Fibroblast of peridontal ligament (primary cell): Measurements from ENCODE around the gene RSRC1.
"Not testable (repeated sequence)": the region's sequence is repeated elsewhere in the genome, so short reads cannot be mapped to it uniquely, and the experiment has no call there.

ENCODE experiments used
- DNase-seq: peaks from one replicate; pipeline ENCODE4 v3.0.0-alpha.2; 2010; ENCODE audit errors: extremely low read depth

RSRC1 gene

DNA sequence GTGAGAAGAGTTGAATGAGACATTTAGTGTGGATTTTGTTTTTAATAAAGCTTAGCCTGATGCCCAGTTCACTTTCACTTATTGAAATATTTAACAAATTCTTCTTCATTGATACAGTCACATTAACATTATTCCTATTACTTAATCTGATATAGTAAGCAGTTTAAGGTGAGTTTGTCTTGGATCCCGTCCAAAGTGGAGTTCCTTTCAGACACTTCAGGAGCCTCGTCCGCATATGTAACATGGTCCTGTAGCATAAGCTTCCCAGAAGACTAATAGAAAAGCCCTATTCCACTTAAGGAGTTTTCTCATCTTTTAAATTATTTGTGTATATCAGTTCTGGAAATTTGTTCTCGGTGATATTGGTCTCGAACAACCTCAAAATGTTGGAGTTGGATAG, 421.4 kb downstream of the RSRC1 start:
- no peak for DNase-seq

DNA sequence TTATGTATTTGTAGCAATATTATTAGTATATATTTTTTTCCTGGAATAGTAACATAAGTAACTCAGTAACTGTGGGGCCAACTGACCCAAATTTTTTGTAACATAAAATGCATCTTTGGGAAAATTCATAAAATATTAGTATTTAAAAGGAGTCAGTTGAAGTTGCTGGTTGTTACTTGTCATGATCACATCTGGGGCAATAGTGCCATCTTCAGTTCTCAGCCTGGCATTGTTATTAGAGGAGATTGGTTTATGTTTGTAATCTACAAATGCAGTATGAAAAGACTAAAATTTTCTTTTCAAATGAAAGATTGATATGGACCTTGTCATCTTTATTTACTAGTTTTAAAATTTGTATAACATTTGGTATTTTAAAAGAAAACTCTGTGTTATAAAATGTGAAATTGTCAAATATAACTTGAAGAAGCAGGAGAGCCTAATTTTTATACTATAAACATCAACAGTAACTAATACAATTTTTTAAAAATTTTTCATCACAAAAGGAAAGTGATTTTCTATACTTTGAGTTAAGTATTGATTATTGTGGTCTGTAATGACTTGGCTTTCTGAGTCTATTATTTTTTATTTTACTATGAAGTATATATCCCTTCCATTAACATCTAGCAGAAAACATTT, 422.3 kb downstream of the RSRC1 start:
- peak; percentile 81 for DNase-seq

DNA sequence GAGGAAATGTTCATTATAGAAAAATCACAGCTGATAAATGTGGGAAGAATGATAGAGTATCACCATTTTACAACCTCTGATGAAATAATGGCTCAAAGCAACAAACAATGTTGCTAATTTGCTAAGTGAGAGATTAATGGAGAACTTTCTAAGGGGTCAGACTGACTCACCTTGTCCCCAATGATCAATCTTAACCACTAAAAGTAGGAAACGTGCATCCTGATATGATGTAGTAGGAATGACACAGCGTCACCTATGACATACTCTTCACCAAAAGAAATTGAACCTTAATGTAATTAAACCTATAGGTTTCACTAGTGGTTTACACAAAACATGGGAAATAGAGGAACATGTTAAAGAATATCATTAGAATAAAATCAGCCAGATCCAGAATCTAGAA, 426.0 kb downstream of the RSRC1 start:
- no peak for DNase-seq

DNA sequence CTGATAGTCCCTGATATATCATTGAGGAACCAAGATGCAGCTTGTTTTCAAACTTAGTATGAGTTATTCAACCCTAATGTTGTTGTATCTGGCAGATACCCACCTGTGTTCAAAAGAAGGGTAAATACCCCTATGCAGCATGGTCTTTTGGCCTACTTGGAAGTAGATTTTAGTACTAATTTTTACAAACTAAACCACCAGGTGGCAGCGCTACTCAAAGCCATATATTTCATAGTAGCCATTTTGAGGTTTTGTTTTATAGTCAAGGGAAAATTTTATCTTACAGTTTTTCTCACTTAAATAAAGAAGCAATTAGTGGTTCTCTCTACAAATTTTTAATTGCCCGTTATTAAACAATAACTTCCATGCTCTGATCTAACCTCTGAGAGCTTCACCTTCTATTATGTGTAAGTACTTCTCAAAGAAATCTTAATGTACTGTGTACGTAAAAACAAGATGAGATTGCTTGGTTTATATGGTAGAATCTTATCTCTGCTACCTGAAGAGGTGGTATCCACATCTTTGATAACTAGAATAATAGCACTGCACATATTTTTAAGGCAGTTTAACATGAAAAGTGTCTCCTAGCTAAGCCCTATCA, 429.6 kb downstream of the RSRC1 start:
- peak; percentile 79 for DNase-seq

DNA sequence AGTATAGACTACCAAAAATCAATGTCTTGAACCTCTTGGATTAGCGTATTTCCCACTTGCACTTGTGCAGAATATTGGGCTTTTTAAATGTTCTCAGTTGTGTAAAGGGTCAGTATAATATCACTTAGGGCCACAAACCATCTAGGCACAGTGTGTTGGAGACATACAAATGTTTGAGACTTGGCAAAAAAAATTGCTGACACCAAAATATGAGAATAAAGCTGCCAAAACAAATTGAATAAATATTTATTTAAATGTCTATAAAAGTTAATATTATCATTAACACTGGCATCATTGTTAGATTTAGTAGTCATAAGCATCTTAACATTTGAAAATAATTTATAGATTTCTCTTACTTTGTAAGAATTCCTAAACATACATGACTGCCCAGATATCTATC, 430.2 kb downstream of the RSRC1 start:
- DNase-seq: no peak

DNA sequence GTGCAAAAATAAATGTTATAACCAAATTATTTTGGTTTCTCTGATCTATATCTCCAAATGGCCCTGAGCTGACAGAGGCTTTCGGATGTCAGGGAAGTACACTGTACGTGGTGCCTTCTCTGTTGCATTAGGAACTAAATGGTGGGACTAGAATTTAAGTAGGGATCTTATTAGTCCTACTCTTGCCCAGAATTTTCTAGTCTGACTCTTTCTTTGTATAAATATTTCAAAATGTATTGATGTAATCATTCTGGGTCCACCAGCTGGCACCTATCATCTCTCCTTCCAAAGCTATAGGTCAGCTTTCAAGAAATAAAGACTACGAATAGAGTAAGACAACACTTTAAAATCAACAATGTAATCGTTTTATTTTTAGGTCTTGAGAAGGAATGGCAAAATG, 438.8 kb downstream of the RSRC1 start:
- DNase-seq: no peak

DNA sequence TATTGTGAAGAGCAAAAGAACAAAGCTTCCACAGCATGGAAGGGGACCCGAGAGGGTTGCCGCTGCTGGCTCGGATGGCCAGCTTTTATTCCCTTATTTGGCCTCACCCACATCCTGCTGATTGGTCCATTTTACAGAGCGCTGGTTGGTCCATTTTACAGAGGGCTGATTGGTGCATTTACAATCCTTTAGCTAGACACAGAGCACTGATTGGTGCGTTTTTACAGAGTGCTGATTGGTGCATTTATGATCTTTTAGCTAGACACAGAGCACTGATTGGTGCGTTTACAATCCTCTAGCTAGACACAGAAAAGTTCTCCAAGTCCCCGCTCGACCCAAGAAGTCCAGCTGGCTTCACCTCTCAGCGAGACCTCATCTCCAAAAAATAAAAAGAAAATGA, 440.0 kb downstream of the RSRC1 start:
- DNase-seq: not testable (repeated sequence)

DNA sequence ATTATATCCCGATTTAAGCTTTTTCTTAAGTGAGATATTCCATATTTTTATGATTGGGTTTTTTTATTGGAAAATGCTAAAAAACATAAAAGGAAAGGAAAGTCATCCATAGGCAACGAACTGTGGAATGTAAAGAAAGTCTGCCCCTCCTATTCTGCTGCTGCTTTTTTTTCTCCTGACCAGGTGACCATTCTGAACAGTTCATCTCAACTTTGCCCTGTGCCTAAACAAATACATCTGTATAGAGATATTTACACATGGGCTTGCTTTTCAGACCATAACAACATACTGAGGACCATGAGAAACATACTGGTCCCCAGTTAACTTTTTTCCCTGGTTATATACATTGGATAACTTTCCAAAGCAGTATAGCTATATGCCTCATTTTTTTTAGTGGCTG, 442.2 kb downstream of the RSRC1 start:
- no peak for DNase-seq

DNA sequence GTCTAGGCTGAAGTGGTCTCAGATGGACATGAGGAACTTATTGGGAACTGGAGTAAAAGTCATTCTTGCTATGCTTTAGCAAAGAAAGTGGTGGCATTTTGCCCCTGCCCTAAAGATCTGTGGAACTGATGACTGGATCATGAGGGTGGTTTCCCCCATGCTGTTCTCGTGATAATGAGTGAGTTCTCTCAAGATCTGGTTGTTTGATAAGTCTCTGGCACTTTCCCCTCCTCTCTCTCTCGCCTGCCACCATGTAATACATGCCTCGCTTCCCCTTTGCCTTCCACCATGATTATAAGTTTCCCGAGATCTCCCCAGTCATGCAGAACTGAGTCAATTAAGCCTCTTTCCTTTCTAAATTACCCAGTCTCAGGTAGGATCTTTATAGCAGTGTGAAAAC, 449.6 kb downstream of the RSRC1 start:
- no peak for DNase-seq

DNA sequence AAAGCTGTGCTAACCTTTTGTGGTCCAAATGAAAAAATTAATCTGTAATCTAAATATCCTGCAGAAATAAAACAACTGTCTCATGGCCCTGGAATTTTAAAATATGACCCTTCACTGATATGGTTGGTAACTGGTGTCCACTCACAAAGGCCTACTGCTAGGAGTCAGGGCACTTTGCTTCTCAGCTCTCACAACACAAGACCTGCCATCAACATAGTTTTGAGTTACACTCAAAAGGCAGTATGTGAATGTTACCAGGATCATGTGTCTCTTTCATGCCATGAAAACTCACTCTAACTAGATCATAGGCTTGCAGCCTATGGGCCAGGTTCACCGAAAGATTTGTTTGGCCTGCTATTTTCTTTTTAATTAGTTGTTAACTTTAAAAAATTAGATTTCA, 451.1 kb downstream of the RSRC1 start:
- DNase-seq: no peak

DNA sequence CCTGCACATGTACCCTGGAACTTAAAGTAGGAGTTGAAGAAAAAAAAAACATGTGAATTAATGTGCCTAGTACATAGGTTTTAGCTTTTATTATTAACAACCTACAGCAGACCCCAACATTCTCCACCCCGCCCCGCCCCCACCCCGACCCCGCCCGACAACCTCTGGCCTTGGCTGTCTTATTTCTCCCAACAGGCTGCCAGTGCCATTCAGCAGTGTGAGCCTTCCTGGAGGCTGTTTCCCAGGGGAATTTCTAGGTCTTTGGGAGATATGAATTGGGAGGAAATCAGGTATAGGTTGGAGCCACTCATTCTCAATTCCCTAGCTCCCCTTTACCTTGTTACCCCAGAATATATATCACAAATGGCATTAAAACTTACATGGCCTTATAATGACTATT, 452.8 kb downstream of the RSRC1 start:
- DNase-seq: no peak

DNA sequence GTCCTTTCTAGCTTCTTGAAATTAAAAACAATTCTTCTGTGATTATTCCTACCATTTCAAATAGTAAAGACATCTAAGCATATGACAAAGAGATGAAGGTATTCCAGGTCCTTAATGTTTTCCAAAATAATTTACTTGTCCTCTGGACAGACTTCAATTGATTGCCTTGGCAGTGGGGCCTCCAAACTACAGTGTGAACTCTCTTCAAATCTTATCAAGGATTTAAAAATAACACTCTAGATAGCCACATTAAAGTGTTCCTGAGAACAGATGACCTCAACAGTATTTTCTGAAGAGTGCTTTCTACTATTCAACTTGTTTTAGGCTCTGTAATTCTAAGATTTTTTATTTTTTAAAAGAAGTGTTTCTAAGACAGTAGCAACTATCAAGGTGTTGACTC, 453.2 kb downstream of the RSRC1 start:
- no peak for DNase-seq

DNA sequence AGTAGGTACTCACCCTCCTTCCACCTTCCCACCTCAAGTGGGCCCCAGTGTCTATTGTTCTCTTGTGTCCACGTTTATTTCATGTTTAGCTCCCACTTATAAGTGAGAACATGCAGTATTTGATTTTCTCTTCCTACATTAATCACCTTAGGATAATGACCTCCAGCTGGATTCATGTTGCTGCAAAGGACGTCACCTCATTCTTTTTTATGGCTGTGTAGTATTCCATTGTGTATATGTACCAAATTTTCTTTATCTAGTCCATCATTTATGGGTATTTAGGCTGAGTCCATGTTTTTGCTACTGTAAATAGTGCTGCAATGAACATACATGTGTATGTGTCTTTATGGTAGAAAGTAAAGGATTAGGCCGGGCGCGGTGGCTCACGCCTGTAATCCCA, 455.2 kb downstream of the RSRC1 start:
- no peak for DNase-seq

DNA sequence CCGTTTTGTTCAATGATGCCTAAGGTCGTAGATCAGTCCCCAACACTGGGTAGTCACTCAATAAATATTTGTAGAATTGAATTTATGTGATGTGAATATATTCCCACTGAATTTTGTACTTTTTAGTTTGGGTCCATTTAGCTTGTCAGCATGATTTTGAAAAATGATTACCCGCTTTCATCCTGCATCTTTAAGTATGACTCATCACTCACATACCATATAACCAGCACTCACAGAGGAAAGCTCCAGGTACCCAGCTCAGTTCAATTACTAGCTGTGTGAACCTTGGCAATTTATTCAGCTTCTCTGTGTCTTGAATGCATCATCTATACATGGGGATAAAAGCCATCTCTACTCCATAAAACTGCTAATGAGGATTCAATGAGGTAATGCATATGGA, 458.9 kb downstream of the RSRC1 start:
- DNase-seq: no peak

DNA sequence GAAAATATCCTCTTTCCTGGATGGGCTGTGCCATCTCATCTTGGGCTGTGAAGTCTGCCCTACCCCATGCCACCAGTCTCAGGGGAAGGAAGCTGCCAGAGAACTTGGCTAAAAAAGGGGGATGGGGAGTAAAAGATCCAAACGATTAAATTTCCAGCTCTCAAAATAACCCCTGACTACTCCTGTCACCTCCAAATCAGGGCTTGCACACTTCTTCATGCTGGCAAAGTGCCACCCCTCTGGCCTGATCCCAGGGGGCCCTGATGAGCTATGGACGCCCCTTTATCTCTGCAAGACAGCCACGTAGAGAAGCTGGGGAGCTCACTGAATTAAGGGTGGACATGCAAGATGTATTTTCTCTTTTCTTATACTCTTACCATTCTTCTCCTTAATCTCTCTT, 459.9 kb downstream of the RSRC1 start:
- no peak for DNase-seq

DNA sequence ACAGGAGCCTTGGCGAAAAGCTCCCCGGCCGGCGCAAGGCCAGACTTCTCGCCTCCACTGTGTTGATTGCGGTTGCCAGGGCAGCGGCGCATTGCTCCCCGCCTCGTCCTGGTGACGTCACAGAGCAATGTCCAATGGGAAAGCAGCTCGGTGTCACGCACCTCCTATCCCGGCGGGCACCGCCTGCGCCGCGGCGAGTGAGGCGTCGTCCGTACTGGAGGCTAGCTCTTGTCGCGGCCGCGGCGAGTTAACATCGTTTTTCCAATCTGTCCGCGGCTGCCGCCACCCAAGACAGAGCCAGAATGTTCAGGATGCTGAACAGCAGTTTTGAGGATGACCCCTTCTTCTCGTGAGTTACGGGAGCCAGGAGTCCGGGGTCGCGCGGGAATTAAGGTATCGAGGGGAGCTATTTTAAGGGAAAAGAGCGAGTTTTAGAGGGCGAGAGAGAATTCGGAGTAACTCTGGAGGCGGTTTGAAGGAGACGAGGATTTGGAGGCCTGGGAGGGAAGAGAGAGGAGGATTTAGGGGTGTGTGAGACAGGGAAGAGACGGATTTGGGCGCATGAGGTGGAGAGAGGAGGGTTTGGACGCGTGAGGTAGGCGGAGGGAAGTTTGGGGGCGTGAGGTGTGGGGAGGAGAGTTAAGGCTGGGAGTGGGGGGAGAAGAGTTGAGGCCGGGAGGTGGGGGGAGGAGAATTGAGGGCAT, 461.3 kb downstream of the RSRC1 start, which contains the start of gene MLF1:
MLF1 (plus strand) TSS at position 196 of the 704 bp plus-strand sequence; CDS start at position 303, 107 bp downstream.
- peak; percentile 93 for DNase-seq

DNA sequence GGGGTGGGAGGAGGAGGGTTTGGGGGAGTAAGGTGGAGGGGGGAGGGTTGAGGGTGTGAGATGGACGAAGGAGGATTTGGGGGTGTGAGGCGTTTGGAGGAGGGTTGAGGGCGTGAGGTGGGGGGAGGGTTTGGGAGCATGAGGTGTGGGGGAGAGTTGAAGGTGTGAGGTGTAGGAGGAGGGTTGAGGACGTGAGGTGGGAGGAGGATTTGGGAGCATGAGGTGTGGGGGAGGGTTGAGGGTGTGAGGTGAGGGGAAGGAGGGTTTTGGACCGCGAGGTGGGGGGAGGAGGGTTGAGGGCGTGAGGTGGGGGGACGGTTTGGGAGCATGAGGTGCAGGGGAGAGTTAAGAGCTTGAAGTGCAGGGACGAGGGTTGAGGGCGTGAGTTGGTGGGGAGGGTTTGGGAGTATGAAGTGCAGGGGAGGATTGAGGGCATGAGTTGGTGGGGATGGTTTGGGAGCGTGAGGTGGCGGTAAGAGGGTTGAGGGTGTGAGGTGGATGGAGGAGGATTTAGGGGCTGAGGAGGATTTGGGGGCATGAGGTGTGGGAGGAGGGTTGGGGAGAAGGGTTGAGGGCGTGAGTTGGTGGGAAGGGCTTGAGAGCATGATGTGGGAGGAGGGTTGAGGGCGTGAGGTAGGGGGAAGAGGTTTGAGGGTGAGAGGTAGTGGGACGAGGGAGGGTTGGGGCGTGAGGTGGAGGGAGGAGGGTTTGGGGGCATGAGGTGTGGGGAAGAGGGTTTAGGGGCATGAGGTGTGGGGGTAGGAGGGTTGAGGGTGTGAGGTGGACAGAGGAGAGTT, 462.3 kb downstream of the RSRC1 start:
- no peak for DNase-seq

DNA sequence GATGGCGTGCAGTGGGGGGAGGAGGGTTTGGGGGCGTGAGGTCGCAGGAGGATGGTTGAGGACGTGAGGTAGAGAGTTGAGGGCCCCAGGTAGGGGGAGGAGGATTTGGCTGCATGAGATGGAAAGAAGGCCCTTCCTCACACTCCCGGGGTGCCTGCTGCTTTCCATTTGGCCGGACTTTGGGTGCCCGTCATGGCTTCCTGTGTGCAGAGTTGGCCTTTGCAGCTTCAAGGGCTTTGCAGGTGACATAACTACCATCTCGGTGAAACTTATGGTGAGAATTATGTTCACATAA, 462.8 kb downstream of the RSRC1 start:
- no peak for DNase-seq

DNA sequence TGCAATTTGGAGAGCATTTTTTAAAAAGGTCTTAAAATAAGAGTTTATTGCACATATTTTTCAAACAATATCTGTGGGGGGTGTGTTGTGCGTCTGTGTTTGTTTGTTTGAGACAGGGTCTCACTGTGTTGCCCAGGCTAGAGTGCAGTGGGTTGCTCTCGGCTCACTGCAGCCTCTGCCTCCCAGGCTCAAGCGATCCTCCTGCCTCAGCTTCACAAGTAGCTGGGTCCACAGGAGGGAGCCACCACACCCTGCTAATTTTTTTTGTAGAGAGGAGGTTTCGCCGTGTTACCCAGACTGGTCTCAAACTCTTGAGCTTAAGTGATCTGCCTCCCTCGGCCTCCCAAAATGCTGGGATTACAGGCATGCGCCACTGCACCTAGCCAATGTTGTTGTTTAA, 463.8 kb downstream of the RSRC1 start:
- no peak for DNase-seq

DNA sequence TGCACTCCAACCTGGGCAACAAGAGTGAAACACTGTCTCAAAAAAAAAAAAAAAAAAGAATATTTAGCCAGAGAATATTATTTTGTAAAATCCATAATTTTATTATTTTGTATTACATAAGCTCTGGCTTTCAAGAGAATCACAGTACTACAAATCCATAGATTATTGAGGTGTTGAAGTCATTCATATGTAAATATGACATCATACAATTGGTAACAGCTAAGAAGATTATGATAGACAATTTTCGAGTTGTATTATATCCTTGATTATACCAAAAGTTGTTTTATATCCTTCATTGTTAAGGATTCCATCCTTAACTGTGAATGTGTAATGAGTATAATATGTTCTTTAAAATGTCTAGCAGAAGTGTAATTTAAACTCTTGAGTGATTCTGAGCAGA, 464.8 kb downstream of the RSRC1 start:
- DNase-seq: no peak

DNA sequence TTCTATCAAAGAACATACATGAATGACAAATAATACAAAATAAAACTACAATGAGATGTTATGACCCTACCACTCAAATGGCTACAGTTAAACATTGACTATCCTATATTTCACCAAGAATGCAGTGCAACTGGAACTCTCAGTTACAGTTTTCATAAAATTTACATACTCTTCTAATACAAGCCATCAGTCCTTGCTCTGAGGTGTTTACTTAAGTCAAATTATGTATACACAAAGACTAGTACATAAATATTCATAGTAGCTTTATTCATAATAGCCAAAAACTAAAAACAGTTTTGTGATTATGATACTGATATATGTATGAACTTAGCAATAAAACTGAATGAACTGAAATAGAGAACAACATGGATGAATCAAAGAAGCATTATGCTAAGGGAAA, 480.3 kb downstream of the RSRC1 start:
- no peak for DNase-seq
